ENCODE data around the gene PSMD6.

Gene PSMD6

GRCh38 chr3:64055076-64055475 is 31.8 kb upstream of the PSMD6 start:
- no peaks in the 10 kb centered on the region for H3K27me3 ChIP-seq (ENCODE audit: low read length)
- H3K79me2 ChIP-seq (ENCODE audit: insufficient read depth, low read length), result no peaks in the 10 kb centered on the region
- H3K9me2 ChIP-seq (replicated peaks; ENCODE audit: insufficient read depth, low read length), result no peaks in the 10 kb centered on the region
- no peak overlapping the region for H3K4me2 ChIP-seq (ENCODE audit: low read depth, low read length, poor library complexity, severe bottlenecking)
- H3K36me3 ChIP-seq (ENCODE audit: low read length), result no peaks in the 10 kb centered on the region
- H3K9me3 ChIP-seq (ENCODE audit: insufficient read depth, low read length), result no peaks in the 10 kb centered on the region
- no peak overlapping the region for H3K9ac ChIP-seq (ENCODE audit: low read length)
- H3K27ac ChIP-seq (ENCODE audit: low read depth, low read length), result no peak overlapping the region
- no peaks in the 10 kb centered on the region for H3F3A ChIP-seq (ENCODE audit: insufficient read depth)
- no peak for TF ChIP-seq EZH2phosphoT487 (conservative IDR thresholded peaks at IDR 0.05; ENCODE audit: low read length)
- TF ChIP-seq CTCF (IDR thresholded peaks at IDR 0.05; ENCODE audit: insufficient read depth, low read length, poor library complexity, severe bottlenecking), result no peak
- H3K4me3 ChIP-seq (ENCODE audit: insufficient read depth, low read length, poor library complexity, severe bottlenecking), result no peak overlapping the region
- no peaks in the 10 kb centered on the region for H4K20me1 ChIP-seq (ENCODE audit: low read depth, low read length)
- H2AFZ ChIP-seq (ENCODE audit: low read depth, low read length, severe bottlenecking), result no peak overlapping the region

DNA sequence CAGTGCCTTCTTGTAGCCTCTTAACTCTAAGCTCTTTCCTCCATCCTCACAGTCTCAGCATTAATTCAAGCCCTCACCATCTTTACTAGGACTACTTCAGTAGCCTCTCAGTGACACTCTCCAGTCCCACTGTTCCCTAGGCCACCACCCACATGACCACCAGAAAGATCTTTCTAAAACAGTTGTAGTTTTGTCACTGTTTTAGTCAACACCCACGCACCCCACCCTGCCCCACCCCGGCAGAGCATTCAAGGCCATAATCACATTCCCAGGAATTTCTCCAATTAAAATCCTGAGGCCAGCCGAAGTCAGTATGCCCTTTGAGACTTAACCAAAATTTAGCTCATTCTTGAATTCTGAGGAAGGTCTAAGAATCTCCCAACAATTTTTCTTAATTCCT is 31.2 kb upstream of the PSMD6 start:
- Histone ChIP-seq H3K27ac (ENCODE audit: low read depth, low read length) (no peak overlapping the region), H3K9me2 (replicated peaks; ENCODE audit: insufficient read depth, low read length) (no peaks in the 10 kb centered on the region), H3K9me3 (ENCODE audit: insufficient read depth, low read length) (no peaks in the 10 kb centered on the region), H3F3A (ENCODE audit: insufficient read depth) (no peaks in the 10 kb centered on the region), H3K27me3 (ENCODE audit: low read length) (no peaks in the 10 kb centered on the region), H3K36me3 (ENCODE audit: low read length) (no peaks in the 10 kb centered on the region), H3K9ac (ENCODE audit: low read length) (no peak overlapping the region), H3K79me2 (ENCODE audit: insufficient read depth, low read length) (no peaks in the 10 kb centered on the region), H3K4me2 (ENCODE audit: low read depth, low read length, poor library complexity, severe bottlenecking) (no peak overlapping the region), H4K20me1 (ENCODE audit: low read depth, low read length) (no peaks in the 10 kb centered on the region), H2AFZ (ENCODE audit: low read depth, low read length, severe bottlenecking) (no peak overlapping the region), H3K4me3 (ENCODE audit: insufficient read depth, low read length, poor library complexity, severe bottlenecking) (no peak overlapping the region)
- no peak for TF ChIP-seq CTCF (IDR thresholded peaks at IDR 0.05; ENCODE audit: insufficient read depth, low read length, poor library complexity, severe bottlenecking)
- no peak for TF ChIP-seq EZH2phosphoT487 (conservative IDR thresholded peaks at IDR 0.05; ENCODE audit: low read length)

- H3K4me3 ChIP-seq (ENCODE audit: insufficient read depth, low read length, poor library complexity, severe bottlenecking), result no peak overlapping the region
- H3K36me3 ChIP-seq (ENCODE audit: low read length), result no peaks in the 10 kb centered on the region
- no peak overlapping the region for H3K27ac ChIP-seq (ENCODE audit: low read depth, low read length)
- H3K27me3 ChIP-seq (ENCODE audit: low read length), result no peaks in the 10 kb centered on the region
- H3K9me3 ChIP-seq (ENCODE audit: insufficient read depth, low read length), result no peaks in the 10 kb centered on the region
- H3K9me2 ChIP-seq (replicated peaks; ENCODE audit: insufficient read depth, low read length), result no peaks in the 10 kb centered on the region
- no peaks in the 10 kb centered on the region for H4K20me1 ChIP-seq (ENCODE audit: low read depth, low read length)
- TF ChIP-seq EZH2phosphoT487 (conservative IDR thresholded peaks at IDR 0.05; ENCODE audit: low read length) (no peak), CTCF (IDR thresholded peaks at IDR 0.05; ENCODE audit: insufficient read depth, low read length, poor library complexity, severe bottlenecking) (no peak)
- H3K9ac ChIP-seq (ENCODE audit: low read length), result no peak overlapping the region
- H3K79me2 ChIP-seq (ENCODE audit: insufficient read depth, low read length), result no peaks in the 10 kb centered on the region
- no peak overlapping the region for H3K4me2 ChIP-seq (ENCODE audit: low read depth, low read length, poor library complexity, severe bottlenecking)
- H2AFZ ChIP-seq (ENCODE audit: low read depth, low read length, severe bottlenecking), result no peak overlapping the region
- H3F3A ChIP-seq (ENCODE audit: insufficient read depth), result no peaks in the 10 kb centered on the region
Observed at GRCh38 chr3:64053581-64053980, 30.3 kb upstream of the PSMD6 start.

DNA sequence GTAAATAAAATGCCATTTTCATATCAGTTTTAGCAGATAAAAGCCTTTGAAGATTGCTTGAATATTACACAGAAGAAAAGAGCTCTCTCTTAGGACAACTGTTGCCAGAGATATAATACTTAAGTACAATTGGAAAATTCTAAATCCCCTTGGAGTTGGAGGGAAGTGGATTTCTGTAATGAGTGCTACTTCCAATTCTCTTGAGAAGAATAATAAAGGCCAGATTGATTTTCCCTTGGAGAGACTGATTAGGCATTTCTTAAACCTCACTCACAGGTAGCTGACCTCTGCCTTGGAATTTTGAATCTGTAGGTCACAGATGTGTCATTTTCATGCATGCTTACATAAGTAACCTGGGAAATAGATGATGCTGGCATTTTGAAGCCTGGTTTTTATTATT is 29.8 kb upstream of the PSMD6 start:
- H4K20me1 ChIP-seq (ENCODE audit: low read depth, low read length), result no peaks in the 10 kb centered on the region
- TF ChIP-seq EZH2phosphoT487 (conservative IDR thresholded peaks at IDR 0.05; ENCODE audit: low read length) (no peak), CTCF (IDR thresholded peaks at IDR 0.05; ENCODE audit: insufficient read depth, low read length, poor library complexity, severe bottlenecking) (no peak)
- H3K9ac ChIP-seq (ENCODE audit: low read length), result no peak overlapping the region
- no peak overlapping the region for H2AFZ ChIP-seq (ENCODE audit: low read depth, low read length, severe bottlenecking)
- H3K4me3 ChIP-seq (ENCODE audit: insufficient read depth, low read length, poor library complexity, severe bottlenecking), result no peak overlapping the region
- H3K27ac ChIP-seq (ENCODE audit: low read depth, low read length), result no peak overlapping the region
- no peaks in the 10 kb centered on the region for H3K36me3 ChIP-seq (ENCODE audit: low read length)
- no peak overlapping the region for H3K4me2 ChIP-seq (ENCODE audit: low read depth, low read length, poor library complexity, severe bottlenecking)
- H3K9me2 ChIP-seq (replicated peaks; ENCODE audit: insufficient read depth, low read length), result no peaks in the 10 kb centered on the region
- H3K79me2 ChIP-seq (ENCODE audit: insufficient read depth, low read length), result no peaks in the 10 kb centered on the region
- no peaks in the 10 kb centered on the region for H3K27me3 ChIP-seq (ENCODE audit: low read length)
- no peaks in the 10 kb centered on the region for H3F3A ChIP-seq (ENCODE audit: insufficient read depth)
- no peaks in the 10 kb centered on the region for H3K9me3 ChIP-seq (ENCODE audit: insufficient read depth, low read length)
